ENCODE measurements around the gene FARP2.
"Not testable (repeated sequence)": the region's sequence is repeated elsewhere in the genome, so short reads cannot be mapped to it uniquely, and the experiment has no call there.

Gene FARP2

GRCh38 chr2:241412144-241412543 lies 56.1 kb downstream of the FARP2 start:
- H3K4me3 ChIP-seq (ENCODE audit: low read depth, low read length): no peak overlapping the region
- TF ChIP-seq, protein P1, sequence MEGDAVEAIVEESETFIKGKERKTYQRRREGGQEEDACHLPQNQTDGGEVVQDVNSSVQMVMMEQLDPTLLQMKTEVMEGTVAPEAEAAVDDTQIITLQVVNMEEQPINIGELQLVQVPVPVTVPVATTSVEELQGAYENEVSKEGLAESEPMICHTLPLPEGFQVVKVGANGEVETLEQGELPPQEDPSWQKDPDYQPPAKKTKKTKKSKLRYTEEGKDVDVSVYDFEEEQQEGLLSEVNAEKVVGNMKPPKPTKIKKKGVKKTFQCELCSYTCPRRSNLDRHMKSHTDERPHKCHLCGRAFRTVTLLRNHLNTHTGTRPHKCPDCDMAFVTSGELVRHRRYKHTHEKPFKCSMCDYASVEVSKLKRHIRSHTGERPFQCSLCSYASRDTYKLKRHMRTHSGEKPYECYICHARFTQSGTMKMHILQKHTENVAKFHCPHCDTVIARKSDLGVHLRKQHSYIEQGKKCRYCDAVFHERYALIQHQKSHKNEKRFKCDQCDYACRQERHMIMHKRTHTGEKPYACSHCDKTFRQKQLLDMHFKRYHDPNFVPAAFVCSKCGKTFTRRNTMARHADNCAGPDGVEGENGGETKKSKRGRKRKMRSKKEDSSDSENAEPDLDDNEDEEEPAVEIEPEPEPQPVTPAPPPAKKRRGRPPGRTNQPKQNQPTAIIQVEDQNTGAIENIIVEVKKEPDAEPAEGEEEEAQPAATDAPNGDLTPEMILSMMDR (IDR thresholded peaks at IDR 0.05; ENCODE audit: borderline replicate concordance, insufficient read depth, low read depth, low read length): no peak

- H3K4me3 ChIP-seq (ENCODE audit: low read depth, low read length): not testable (repeated sequence)
These were observed 57.4 kb downstream of the FARP2 start for GRCh38 chr2:241413501-241413900.

DNA sequence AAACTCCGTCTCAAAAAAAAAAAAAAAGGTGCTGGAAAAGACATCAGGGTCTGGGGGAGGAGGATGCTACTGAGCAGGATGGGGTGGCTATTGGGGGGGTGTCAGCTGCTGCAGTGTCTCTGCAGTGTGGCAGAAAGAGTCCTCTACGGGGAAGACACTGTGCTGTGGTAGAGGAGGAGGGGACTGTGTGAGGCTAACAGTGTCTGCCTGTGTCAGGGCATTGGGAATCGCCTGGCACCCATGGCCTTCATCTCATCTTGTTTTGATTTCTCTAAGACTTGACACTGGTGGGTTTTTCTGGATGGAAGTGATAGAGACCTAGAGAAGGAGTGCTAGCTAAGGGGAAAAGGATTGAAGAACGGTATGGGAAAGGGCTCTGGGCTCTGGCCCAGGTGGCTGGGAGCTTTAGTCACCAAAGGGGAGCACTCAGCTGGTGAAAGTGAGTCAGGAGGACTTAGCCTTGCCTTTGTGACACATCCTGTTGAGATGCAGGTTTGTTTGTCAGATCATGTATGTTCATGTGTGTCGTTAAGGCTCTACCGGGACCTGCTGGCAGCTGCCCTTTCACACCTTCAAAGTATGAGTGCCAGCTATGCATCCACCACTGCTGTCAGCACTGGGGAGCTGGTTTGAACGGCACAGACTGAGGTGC lies 58.0 kb downstream of the FARP2 start:
- no peak overlapping the region for H3K4me3 ChIP-seq (ENCODE audit: low read depth, low read length)
- TF ChIP-seq, protein P1 (IDR thresholded peaks at IDR 0.05; ENCODE audit: borderline replicate concordance, insufficient read depth, low read depth, low read length): no peak

DNA sequence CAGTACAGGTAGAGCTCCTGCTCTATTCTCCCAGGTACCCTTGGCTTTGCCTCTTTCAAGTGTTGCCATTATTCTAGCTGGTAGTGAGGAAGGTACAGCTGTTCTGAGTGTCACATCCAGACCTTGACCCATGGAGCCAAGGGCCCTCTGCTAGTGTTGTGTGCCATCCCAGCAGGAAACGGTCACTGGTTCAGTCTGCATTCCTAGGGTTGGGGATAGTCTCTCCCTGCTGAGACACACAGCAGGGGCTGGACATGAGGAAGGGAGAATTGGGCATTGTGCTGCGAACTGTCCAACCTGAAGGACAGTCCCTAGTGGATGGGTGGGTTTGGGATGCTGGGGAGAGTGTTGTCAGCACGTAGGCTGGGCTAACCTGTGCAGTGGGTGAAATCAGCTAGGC lies 59.1 kb downstream of the FARP2 start:
- TF ChIP-seq, protein P1 (IDR thresholded peaks at IDR 0.05; ENCODE audit: borderline replicate concordance, insufficient read depth, low read depth, low read length): no peak
- no peak overlapping the region for H3K4me3 ChIP-seq (ENCODE audit: low read depth, low read length)

DNA sequence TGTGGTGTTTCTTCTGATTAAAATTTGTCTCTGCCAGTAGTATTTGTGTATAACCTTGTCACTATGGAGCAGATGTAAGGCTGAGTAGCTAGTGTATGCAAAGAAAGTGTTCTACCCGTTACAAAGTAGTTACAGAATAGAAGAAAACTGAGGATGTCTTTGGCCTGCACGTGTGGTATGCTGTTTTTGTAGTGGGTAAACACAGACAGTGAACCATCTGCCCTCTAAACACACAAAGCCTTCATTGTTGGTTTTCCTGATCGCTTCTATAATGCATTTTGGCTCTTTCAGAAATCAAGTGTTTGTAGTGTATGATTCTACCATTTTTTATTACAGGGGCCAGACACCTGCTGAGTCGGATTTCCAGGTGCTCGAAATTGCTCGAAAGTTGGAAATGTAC lies 61.5 kb downstream of the FARP2 start:
- TF ChIP-seq, protein P1 (IDR thresholded peaks at IDR 0.05; ENCODE audit: borderline replicate concordance, insufficient read depth, low read depth, low read length): no peak
- no peak overlapping the region for H3K4me3 ChIP-seq (ENCODE audit: low read depth, low read length)

GRCh38 chr2:241421330-241421729 lies 65.2 kb downstream of the FARP2 start:
- TF ChIP-seq, protein P1 (IDR thresholded peaks at IDR 0.05; ENCODE audit: borderline replicate concordance, insufficient read depth, low read depth, low read length): no peak

DNA sequence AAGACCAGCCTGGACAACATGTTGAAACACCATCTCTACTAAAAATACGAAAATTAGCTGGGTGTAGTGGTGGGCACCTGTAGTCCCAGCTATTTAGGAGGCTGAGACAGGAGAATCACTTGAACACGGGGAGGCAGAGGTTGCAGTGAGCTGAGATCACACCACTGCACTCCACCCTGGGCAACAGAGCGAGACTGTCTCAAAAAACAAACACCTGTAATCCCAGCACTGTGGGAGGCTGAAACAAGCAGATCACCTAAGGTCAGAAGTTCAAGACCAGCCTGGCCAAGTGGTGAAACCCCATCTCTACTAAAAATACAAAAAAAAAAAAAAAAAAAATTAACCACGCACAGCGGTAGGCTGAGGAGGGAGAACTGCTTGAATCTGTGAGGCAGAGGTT lies 65.9 kb downstream of the FARP2 start:
- H3K4me3 ChIP-seq (ENCODE audit: low read depth, low read length): not testable (repeated sequence)

More at GRCh38 chr2:241421330-241421729, 65.2 kb downstream of the FARP2 start:
- no peak overlapping the region for H3K4me3 ChIP-seq (ENCODE audit: low read depth, low read length)

GRCh38 chr2:241422350-241422749 lies 66.3 kb downstream of the FARP2 start:
- no peak overlapping the region for H3K4me3 ChIP-seq (ENCODE audit: low read depth, low read length)
- TF ChIP-seq, protein P1 (IDR thresholded peaks at IDR 0.05; ENCODE audit: borderline replicate concordance, insufficient read depth, low read depth, low read length): no peak

DNA sequence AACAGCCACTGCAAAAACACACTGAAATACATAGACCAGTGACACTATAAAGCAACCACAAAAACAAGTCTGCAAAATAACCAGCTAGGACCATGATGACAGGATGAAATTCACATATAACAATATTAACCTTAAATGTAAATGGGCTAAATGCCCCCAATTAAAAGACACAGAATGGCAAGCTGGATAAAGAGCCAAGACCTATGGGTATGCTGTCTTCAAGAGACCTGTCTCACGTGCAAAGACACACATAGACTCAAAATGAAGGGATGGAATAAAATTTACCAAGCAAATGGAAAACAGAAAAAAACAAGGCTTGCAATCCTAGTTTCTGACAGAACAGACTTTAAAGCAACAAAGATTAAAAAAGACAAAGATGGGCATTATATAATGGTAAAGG lies 67.4 kb downstream of the FARP2 start:
- H3K4me3 ChIP-seq (ENCODE audit: low read depth, low read length): not testable (repeated sequence)

Data from GM12875 (cell line).